Left cardiac atrium (tissue), 4 donors: ENCODE results near the gene TSHZ2. TPM values are rescaled to one million over a fixed set of nuclear protein-coding genes. Genes with fewer than 3 reads are reported as not detected.

Experiments used
- ATAC-seq, 2 donors: fragments of 200-7000 bp; cut with Tn5 transposase; one replicate each; pipeline ENCODE4 v1.9.1; 2020; ENCODE audit warnings: mild to moderate bottlenecking in 2 of 2, moderate library complexity in 2 of 2
- DNase-seq: peaks from one replicate; pipeline ENCODE4 v3.0.0-alpha.2; 2020
- intact Hi-C, 2 donors: fragments of 100-400 bp; cut with DNase I; formaldehyde crosslinking; loops; one replicate each; pipeline versions ENCODE4 v1.14.1 to v1.15.1; 2022 to 2023
- total RNA-seq, 2 donors: library from RNA; stranded (reverse); fragmentation: NEBNext Ultra II Directional; extraction: Animal tissue kit (Norgen Biotek cat#: 25700); gene quantifications; one replicate each; pipeline ENCODE4 v1.2.1, GENCODE V29; 2021
- donor health status: DM: no; HTN: yes; CAD: no.
- donor health status: DM: no; HTN: yes; CAD: no; lungs with severe emphysema.
- donor health status: DM: yes; HTN: yes; CAD: no.
- donor health status: Dilated cardiomyopathy.

The TSHZ2 gene
- total RNA-seq, 2 donors from 2014 or later: 12.0 to 12.6 TPM

DNA sequence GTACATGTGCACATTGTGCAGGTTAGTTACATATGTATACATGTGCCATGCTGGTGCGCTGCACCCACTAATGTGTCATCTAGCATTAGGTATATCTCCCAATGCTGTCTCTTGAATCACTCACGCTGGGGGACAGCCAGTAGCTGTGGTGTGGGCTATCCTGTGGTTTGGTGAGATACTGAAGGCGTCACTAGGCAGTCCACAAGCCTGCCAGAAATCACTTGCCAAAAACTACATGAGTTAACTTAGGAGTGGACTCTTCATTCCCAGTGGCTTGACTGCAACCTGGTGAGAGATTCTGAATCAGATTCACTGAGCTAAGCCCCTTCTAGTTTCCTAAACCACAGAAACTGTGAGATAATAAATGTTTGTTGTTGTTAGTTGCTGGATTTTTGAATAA lies 191.3 kb downstream of the TSHZ2 start:
- peak in 1 of 2 donors; percentile 88 for ATAC-seq
- intact Hi-C loops: no loop called here
- DNase-seq: peak; percentile 35

DNA sequence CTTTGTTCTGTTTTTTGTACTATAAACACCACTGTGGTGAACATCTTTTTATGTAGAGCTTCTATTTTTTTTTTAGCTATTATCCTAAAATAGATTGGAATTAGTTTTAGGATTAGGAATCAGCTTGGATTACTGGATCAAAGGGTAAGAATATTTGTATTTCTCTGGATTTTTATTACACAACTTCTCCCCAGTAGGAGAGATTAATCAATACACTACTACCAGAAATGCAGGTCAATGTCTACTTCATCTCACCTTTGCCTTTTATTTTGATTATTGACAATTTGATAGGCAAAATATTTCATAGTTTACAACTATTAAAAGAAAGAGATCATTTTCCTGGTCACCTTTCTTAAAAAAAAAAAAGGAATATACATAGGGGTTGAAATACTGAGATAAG lies 191.9 kb downstream of the TSHZ2 start:
- ATAC-seq (no peak), DNase-seq (no peak)
- intact Hi-C loops: no loop called here

DNA sequence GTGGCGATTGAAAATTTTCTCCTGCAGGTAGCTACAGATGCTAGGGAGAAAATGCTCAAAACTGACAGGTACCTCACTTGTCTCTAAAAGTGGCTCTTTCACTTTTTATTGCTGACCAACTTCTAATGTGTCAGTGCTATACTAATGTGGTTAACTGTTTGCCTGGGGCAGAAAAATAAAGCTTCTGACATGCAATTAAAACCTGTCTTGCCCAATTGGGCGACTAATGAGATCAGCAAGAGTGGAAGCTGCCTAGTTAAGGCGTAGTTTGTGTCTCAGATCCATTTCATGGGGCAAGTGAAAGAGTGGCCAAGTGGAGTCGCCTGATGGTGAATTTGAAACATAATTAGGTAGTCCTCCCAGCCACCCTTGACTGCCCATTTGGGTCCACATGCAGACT lies 193.3 kb downstream of the TSHZ2 start:
- DNase-seq (no peak), ATAC-seq (no peak)
- intact Hi-C loops: no loop called here

DNA sequence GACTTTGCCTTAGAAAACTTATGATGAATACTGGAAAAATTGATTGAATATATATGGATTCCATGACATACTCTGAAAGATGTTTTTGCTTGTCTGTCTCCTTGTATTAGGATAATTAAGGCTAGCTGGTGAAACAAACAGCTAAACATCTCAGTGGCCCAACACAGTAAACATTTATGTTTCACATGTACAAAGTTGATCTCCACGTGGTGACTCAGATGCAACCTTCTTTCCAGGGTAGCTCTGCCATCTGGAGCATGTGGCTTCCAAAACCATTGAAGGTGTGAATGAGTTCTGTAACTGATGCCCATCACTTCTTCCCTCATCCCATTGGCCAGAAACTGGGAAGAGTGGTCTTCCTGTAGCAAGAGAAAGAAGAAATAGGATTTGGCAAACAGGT lies 196.3 kb downstream of the TSHZ2 start:
- ATAC-seq (no peak), DNase-seq (no peak)
- intact Hi-C loops: no loop called here

DNA sequence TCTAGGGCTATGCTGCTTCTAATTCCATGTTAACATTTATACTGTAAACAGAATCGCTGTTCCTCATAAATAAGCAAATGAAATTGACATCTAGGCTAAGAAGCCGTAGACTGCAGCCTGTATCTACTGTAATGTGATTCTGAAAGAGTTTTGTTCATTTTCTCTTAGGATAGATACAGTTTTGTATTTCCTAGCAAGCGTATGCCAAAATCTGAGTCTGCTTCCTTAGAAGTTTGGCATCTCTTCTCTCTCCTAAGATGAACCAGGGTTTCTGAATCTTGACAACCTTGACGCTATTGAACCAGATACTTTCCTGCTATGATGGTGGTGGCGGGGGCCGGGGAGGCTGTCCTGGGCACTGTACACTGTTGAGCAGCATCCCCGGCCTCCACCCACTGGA lies 198.0 kb downstream of the TSHZ2 start:
- DNase-seq (no peak), ATAC-seq (no peak)
- intact Hi-C loops: no loop called here

DNA sequence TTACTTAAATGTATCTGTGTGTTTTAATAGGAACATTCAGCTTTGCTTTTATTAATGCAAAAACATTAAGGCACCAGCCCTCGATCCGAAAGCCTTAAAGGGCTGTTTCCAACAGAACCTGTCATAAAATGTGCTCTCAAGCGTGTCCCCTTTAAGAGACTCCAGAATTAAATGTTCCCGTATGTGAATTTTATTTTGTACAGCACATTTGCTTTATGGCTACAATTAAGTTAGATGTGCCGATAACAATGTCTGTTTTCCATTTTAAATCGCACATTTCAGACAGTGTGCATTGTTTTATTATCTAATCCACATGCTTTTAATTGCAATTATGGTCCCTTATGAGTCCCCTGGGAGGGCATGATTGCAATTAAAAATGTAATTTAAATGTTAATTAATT lies 198.9 kb downstream of the TSHZ2 start:
- ATAC-seq (no peak), DNase-seq (no peak)
- intact Hi-C loops: no loop called here

DNA sequence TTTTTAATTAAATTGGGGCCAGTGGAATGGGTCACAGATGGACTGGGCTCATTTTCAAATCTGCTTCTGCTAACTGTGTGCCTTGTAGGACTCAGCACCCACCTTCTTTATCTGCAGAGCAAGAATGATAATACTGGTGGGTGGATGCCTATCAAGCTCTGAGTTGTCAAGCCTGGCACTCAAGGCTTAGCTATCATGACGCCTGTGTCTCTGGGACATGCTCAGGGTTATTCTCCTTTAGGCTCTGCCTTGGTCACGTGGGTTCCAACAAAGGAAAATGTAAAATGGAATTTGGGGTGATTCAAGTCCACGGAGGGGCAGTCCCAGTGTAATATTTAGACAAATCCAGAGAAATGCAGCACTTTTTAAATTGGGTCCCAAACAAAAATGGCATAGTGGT lies 202.3 kb downstream of the TSHZ2 start:
- no peak for ATAC-seq
- no peak for DNase-seq
- intact Hi-C loops: no loop called here

DNA sequence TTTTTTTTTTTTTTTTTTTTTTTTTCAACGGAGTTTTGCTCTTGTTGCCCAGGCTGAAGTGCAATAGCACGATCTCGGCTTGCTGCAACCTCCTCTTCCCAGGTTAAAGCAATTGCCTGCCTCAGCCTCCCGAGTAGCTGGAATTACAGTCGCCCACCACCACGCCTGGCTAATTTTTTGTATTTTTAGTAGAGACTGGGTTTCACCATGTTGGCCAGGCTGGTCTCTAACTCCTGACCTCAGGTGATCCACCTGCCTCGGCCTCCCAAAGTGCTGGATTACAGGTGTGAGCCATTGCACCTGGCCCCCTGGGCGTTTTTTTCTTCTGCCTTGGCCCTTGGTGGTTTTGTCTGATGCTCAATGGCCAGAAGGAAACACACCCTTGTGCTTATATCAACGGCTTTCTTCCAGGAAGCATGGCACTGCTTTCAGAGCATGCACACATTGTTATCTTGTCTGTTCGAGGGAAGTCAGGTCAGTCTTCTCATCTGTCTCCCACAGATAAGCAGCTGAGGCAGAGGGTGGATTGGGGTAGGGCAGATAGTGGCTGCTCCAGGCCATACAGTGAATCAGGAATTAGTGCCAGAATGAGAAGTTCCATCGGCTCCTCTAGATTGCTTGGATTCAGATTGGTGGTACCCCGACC lies 203.1 kb downstream of the TSHZ2 start:
- intact Hi-C loops: no loop called here
- DNase-seq (no peak), ATAC-seq (no peak)

DNA sequence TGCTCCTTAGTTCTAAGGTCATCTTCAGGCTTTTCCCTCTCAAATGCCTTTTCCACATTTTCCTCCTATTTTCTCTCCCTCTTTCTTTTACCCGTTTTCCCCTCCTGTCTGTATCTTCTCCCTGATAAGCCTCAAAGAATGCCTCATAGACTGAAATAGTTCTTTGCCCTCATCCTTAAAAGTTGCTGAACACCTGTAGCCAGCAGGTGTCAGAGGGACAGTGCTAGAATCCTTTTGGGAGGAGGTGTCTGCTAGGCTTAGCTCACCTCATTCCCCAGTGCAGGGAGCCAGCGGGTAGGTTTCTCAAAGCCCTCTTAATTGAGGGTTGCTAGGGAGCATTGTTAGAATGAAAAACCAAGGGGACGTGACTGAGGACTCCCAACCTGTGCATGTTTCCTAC lies 204.0 kb downstream of the TSHZ2 start:
- ATAC-seq (no peak), DNase-seq (no peak)
- intact Hi-C loops: no loop called here

DNA sequence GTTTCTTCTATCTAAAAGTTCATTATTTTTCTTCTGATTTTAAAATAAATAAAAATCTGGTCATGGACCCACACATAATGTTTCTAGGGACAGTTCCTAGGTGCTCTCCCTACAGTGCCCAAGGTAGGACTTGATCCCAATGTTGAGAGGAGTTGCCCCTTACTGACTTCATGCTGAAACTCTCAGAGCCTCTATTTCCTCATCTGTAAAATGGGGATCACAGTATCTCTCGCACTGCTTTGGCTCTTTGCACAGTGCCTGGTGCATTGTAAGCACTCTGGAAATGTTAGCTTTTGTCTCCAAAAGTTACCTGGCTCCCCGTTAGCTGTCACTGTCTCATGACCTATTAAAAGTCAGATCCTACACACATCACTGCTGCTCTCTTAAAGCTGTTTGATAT lies 205.5 kb downstream of the TSHZ2 start:
- DNase-seq: no peak
- intact Hi-C loops: no loop called here
- ATAC-seq: no peak

DNA sequence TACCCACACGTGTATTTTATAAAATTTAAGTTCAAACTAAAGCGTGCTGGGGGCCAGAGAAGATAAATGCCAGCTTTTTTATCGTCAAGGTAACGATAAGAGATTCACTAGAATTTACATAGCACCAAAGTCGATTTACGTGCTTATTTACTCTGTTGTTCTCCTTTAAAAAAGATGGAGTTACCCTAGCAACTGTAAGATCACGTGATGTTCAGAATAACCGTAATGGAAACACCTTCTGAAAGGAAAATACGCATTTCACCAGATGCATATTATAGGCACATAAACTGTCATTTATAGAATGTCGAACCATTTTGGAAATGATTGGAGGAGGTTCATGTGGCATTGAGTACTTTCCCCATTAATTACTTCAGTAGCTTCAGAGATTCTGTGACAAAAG lies 207.6 kb downstream of the TSHZ2 start:
- no peak for DNase-seq
- intact Hi-C loops: no loop called here
- ATAC-seq: no peak

DNA sequence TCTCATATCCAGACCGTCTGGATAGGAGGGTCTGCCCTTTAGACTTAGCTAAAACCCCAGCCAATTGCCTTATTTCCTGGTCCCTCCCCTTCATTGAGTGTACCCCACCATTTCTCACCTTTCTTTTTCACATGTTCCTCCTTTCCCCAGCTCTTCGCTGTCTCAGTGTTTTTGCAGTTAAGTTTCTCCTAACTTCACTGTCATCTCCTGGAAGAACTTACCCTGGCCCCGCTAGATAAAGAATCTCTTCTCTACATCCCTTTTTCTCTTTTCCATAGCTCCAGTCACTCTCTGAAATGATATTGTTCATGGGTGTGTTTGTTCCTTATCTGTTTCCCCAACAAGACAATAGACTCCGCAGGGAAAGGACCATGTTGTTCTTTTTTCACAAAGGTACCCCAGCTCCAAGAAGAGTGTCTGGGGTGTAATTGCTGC lies 208.8 kb downstream of the TSHZ2 start:
- intact Hi-C loops: no loop called here
- ATAC-seq (no peak), DNase-seq (no peak)

DNA sequence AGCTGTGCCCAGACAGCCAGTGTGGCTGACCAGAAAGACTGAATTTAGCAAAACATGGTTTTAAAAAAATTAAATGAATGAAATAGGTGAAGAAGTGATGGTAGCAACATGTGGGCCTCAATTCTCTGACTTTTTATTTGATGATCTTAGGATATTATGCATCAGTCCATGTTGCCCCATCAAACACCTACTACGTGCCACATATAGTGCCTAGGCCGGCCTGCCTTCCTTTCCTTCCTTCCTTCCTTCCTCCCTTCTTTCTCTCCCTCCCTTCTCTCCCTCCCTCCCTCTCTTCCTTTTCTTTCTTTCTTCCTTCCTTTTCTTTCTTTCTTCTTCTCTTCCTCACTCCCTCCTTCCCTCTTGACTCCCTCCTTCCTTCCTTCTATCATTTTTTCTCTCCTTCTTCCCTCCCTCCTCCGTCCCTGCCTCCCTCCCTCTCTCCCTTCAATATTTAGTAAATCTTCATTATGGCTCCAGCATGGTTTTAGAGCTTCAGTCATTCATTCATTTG lies 209.8 kb downstream of the TSHZ2 start:
- no peak for ATAC-seq
- DNase-seq: no peak
- intact Hi-C loops: no loop called here

DNA sequence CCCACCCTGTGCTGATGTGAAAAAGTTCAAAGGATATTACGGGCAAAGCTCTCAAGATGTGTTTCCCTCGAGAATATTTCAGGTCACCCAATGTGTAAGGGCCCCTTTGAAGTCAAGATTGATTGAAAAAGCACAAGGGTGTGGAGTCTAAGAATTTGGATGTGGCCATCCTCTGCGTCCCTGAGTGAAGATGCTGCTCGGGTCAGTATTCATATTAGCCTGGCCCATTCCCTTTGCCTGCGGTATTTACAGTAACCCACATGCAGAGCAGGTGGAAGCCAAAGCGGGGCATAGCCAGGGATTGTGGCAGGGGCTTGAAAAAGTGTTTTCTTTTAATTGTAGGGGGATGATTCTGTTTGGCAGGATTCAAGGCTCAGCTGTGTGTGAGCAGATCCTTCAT lies 211.0 kb downstream of the TSHZ2 start:
- no peak for ATAC-seq
- intact Hi-C loops: no loop called here
- no peak for DNase-seq

DNA sequence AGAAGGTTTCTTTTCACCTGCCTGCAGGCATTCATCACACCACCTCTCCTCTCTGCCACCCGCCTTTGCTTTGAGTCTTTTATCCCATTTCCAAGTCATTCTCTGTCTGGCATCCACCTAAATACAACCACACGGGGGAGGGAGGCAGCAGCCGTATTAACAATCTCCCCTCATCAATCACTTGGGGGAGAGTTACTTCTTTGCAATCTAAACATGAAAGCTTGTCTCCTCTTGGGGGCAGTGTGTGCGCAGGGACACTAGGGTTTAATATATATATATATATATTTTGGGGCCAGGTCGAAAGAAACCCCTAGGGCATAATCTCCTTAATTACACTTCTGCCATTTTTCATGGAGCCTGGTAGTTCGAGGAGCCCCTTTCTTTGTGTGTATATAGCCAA lies 214.5 kb downstream of the TSHZ2 start:
- ATAC-seq: no peak
- DNase-seq: no peak
- intact Hi-C loops: no loop called here

DNA sequence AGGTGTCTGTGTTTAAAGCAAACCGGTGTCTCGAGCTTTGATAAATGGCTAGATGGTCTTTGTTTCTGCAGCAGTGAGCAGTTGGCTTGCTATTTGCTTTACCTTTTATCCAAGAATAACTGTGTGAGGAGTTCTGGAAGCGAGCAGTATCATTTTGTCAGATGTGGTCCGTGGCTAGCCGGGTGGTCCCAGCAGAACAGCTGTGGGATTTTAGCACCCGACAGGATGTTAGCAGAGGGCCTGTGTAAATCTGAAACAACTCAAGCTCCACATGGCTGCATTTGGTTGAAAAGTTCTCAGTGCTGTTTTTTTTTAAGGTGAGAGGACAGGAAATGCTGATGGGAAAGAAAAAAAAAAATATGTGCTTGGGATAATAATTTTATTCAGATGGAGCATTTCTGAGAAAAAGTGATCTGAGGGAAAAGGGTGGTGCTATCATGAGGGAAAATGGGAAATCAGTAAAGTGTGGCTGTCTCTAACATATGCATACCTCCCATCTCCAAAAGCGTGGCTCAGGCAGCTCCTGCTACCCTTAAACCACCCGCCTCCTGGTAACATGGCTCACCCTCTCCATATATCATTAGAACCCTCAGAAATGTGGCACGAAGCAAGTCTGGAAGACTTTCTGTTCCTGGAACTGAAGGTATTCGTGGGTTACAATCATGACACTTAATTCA lies 215.4 kb downstream of the TSHZ2 start:
- intact Hi-C loops: no loop called here
- ATAC-seq: no peak

DNA sequence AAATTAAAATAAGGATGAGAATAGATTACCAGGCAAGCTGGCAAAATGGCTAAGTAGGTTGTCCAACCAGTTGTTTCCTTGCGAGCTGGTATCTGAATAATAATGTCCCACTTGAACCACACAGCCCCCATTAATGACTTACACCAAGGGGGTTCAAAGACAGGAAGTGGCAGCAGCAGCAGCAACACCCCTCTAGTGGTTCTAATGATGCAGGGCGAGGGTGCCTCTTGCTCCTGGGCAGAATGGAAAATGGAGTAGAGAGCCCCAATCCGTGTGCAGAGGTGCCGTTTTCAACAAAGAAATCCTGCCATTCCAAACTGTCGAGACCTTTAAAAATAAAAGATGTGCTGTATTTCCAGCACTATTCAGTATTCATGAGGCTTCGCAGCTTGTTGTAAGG lies 218.1 kb downstream of the TSHZ2 start:
- ATAC-seq (no peak), DNase-seq (no peak)
- intact Hi-C loops: no loop called here

More for the DNA sequence above, 215.4 kb downstream of the TSHZ2 start:
- DNase-seq: no peak

DNA sequence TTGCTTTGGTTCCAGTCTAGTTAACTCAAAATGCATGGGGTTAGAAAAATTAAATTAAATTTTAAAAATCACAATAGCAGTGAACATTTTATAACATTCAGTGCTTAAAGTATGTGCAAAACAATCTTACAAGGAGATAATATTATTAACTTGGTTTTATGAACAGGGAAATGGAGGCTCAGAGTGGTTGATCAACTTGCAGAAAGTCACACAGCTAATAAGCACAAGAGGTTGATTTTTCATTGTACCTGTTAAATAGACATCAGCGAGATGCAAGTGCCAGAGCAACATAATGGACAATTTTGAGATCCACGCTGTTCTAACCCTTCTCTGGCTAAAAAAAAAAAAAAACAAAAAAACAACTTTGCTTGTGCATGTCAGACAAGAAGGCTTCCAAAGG lies 219.8 kb downstream of the TSHZ2 start:
- no peak for ATAC-seq
- DNase-seq: no peak
- intact Hi-C loops: no loop called here

DNA sequence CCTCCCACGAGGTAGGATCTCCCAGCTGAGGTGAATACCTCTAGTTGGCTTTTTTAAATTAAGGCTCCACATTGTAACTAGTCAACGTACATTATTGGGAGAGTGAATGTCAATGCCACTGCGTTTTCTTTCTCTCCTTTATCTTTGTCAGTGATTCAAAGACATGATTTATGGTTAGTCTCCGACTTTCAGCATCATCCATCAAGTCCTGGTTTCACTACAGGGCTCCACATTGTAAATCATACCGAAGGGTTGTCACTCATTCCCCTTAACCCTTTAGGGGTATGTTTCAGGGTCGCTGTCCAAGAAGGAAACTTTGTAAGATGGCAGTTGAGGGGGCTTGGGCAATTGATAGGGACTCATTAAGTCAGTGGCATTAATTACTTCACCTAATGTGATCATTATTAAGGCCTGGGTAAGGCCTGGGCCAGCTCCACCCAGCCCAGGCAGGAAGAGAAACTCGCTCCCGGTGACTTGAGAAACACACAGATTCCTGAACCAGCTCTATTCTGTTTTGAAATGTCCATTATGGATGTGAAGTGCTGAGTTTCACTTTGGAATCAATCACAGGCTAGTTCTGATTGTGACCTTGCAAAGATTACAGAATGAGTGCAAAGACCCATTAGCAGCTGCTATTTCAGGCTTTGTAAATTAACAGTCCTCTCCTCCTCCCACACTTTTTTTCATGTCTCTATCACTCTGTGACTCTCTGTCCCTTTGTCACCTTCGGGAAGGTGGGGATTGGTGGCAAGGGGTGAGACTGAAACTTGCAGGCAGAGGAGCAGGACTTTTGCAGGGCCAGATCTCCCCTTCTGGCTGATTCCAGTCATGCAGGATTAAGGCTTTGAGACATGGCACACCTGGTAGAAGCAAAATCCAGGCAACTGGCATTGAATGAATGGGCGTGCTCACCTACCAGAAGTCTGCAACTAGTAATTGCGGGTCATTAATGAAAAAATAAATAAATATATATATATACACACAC lies 222.4 kb downstream of the TSHZ2 start:
- DNase-seq (no peak), ATAC-seq (no peak)
- intact Hi-C loops: no loop called here
